Measurements from ENCODE around the gene PTPRN2. TPM values are rescaled to one million over a fixed set of nuclear protein-coding genes. Genes with fewer than 3 reads are reported as not detected.

PTPRN2 gene
- polyA plus RNA-seq, 1 experiment = 0.31 TPM

DNA sequence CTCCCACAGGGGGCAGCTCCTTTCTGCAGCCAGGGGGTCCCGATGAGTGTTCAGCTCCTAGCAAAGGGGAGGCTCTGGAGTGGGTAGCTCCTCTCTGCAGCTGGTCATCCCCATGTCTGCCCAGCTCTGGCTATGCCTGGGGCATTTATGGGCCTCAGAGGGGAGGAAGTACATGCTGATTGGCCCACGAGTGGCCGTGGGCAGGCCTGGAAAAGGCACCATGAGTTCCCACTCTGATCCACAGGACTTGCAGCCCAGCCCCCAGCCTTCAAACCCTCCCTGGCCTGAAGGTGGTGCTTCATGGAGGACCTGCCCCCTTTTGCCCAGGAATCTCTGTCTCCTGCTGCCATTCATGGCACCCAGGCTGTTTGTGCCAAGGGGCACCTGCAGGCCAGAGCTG is 982.0 kb downstream of the PTPRN2 start:
- no peaks in the 10 kb centered on the region for H3K36me3 ChIP-seq (ENCODE audit: control insufficient read depth, insufficient read depth, low read length)
- DNase-seq (ENCODE audit: low read depth) = no peak
- ChIA-PET CTCF (no interaction called here), POLR2A (no interaction called here)
- TF ChIP-seq CTCF (IDR thresholded peaks at IDR 0.05; ENCODE audit: insufficient read depth, low read depth, low read length) = no peak
- H3K27me3 ChIP-seq (ENCODE audit: control insufficient read depth, insufficient read depth, low read length) = no peaks in the 10 kb centered on the region
- no peak overlapping the region for H3K4me3 ChIP-seq (ENCODE audit: low read depth, low read length)

DNA sequence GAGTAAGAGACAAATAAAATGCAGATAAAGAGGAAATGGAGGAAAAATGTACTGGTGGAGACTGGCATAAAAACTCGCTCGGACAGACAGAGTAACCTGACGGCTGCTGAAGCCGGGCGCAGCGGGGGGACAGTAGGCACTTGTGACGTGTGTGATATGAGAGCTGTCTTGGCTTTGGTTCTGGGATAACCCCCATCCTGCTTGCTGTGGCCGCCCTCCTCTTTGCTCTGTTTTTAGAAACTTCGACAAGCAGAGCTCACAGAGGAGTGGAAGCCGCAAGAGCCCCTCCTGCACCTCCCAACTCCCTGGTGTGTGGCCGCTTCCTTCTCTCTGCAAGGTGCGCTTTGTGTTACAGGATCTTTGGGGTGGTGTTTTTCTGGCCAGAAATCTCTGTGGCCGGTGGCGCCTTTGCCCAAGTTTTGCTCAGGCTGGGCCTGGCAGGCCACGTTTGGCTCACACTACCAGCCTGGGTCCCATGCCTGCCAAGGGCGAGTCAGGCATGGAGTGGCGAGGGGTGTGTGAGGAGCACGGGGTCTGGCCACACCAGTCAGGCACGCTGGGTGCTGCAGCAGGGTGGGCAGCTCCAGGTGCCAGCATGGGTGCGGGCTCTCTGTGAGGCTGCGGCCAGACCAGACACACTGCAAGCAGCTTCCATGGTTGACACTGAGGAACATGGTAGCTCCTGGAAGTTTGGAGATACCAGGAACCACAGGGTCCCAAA is 982.8 kb downstream of the PTPRN2 start:
- no peak overlapping the region for H3K4me3 ChIP-seq (ENCODE audit: low read depth, low read length)
- POLR2A ChIA-PET = no interaction called here

GRCh38 chr7:157603716-157604115 is 983.9 kb downstream of the PTPRN2 start:
- Histone ChIP-seq H3K4me3 (ENCODE audit: low read depth, low read length) (no peak overlapping the region), H3K27me3 (ENCODE audit: control insufficient read depth, insufficient read depth, low read length) (no peaks in the 10 kb centered on the region), H3K36me3 (ENCODE audit: control insufficient read depth, insufficient read depth, low read length) (no peaks in the 10 kb centered on the region)
- TF ChIP-seq CTCF (IDR thresholded peaks at IDR 0.05; ENCODE audit: insufficient read depth, low read depth, low read length) = no peak
- CTCF ChIA-PET = no interaction called here
- POLR2A ChIA-PET = no interaction called here
- no peak for DNase-seq (ENCODE audit: low read depth)

More for the DNA sequence above, 982.8 kb downstream of the PTPRN2 start:
- no peak for DNase-seq (ENCODE audit: low read depth)
- no peak for TF ChIP-seq CTCF (IDR thresholded peaks at IDR 0.05; ENCODE audit: insufficient read depth, low read depth, low read length)
- CTCF ChIA-PET = no interaction called here
- H3K27me3 ChIP-seq (ENCODE audit: control insufficient read depth, insufficient read depth, low read length) = no peaks in the 10 kb centered on the region
- H3K36me3 ChIP-seq (ENCODE audit: control insufficient read depth, insufficient read depth, low read length) = no peaks in the 10 kb centered on the region

GRCh38 chr7:157603005-157603404 is 984.6 kb downstream of the PTPRN2 start:
- POLR2A ChIA-PET = no interaction called here

GRCh38 chr7:157602581-157602980 is 985.0 kb downstream of the PTPRN2 start:
- ChIA-PET CTCF (interaction anchor here (0.7 to 0.9 kb wide), 2 partner anchors 12 to 170 kb away, joined by 4 read pairs; no protein-coding TSS in a partner anchor), POLR2A (no interaction called here)
- TF ChIP-seq CTCF (IDR thresholded peaks at IDR 0.05; ENCODE audit: insufficient read depth, low read depth, low read length) = no peak
- Histone ChIP-seq H3K27me3 (ENCODE audit: control insufficient read depth, insufficient read depth, low read length) (no peaks in the 10 kb centered on the region), H3K36me3 (ENCODE audit: control insufficient read depth, insufficient read depth, low read length) (no peaks in the 10 kb centered on the region), H3K4me3 (ENCODE audit: low read depth, low read length) (no peak overlapping the region)
- no peak for DNase-seq (ENCODE audit: low read depth)

More at GRCh38 chr7:157603005-157603404, 984.6 kb downstream of the PTPRN2 start:
- no peak for DNase-seq (ENCODE audit: low read depth)
- CTCF ChIA-PET = interaction anchor here (0.7 kb wide), 1 partner anchor 170 kb away, joined by 4 read pairs; no protein-coding TSS in a partner anchor
- H3K36me3 ChIP-seq (ENCODE audit: control insufficient read depth, insufficient read depth, low read length) = no peaks in the 10 kb centered on the region
- H3K4me3 ChIP-seq (ENCODE audit: low read depth, low read length) = no peak overlapping the region
- no peak for TF ChIP-seq CTCF (IDR thresholded peaks at IDR 0.05; ENCODE audit: insufficient read depth, low read depth, low read length)
- no peaks in the 10 kb centered on the region for H3K27me3 ChIP-seq (ENCODE audit: control insufficient read depth, insufficient read depth, low read length)

Data from BJ (cell line).